DOHH2 (cell line): ENCODE results near the gene SMC1A.

Source experiments
- H3F3A ChIP-seq: fragments of 200-600 bp; sonication (generic), shearing (Covaris generic); 2 replicates; pipeline ENCODE4 v1.6.0; 2016; ENCODE audit warnings: antibody characterized with exemption, mild to moderate bottlenecking; ENCODE audit not compliant: control insufficient read depth, insufficient read depth
- H3K27ac ChIP-seq: fragments of 200-600 bp; sonication (generic); 2 replicates; pipeline ENCODE4 v1.5.1; 2014; ENCODE audit warnings: low read depth, mild to moderate bottlenecking, low read length, moderate library complexity
- H3K27me3 ChIP-seq: fragments of 200-600 bp; sonication (generic); 2 replicates; pipeline ENCODE4 v1.6.1; 2014; ENCODE audit warnings: mild to moderate bottlenecking, low read length, mixed read lengths; ENCODE audit not compliant: control insufficient read depth
- H3K36me3 ChIP-seq: fragments of 200-600 bp; sonication (generic); 2 replicates; pipeline ENCODE4 v1.6.1; 2014; ENCODE audit warnings: mild to moderate bottlenecking, low read length, moderate library complexity, mixed read lengths; ENCODE audit not compliant: control insufficient read depth
- H3K4me1 ChIP-seq: fragments of 200-600 bp; sonication (generic); 2 replicates; pipeline ENCODE4 v1.6.1; 2014; ENCODE audit warnings: mild to moderate bottlenecking, low read length, mixed read lengths; ENCODE audit not compliant: control insufficient read depth
- H3K4me2 ChIP-seq: fragments of 200-600 bp; sonication (generic); 2 replicates; pipeline ENCODE4 v1.6.0; 2014; ENCODE audit warnings: mild to moderate bottlenecking, low read length, moderate library complexity
- H3K4me3 ChIP-seq: fragments of 200-600 bp; sonication (generic); 2 replicates; pipeline ENCODE4 v1.5.1; 2014; ENCODE audit warnings: mild to moderate bottlenecking, low read length, mixed read lengths
- H3K79me2 ChIP-seq: fragments of 200-600 bp; sonication (generic); 2 replicates; pipeline ENCODE4 v1.6.1; 2014; ENCODE audit warnings: mild to moderate bottlenecking, low read length, mixed read lengths; ENCODE audit not compliant: control insufficient read depth
- H3K9me2 ChIP-seq: fragments of 200-600 bp; sonication (generic); replicated peaks from 2 replicates; pipeline ENCODE4 v1.6.1; 2014; ENCODE audit warnings: mild to moderate bottlenecking, low read length, mixed read lengths; ENCODE audit not compliant: control insufficient read depth
- H3K9me3 ChIP-seq: fragments of 200-600 bp; sonication (generic); 2 replicates; pipeline ENCODE4 v1.6.1; 2014; ENCODE audit warnings: antibody characterized with exemption, low read length, mixed read lengths; ENCODE audit not compliant: control insufficient read depth, insufficient read depth
- H4K20me1 ChIP-seq: fragments of 200-600 bp; sonication (generic); 2 replicates; pipeline ENCODE4 v1.6.0; 2014; ENCODE audit warnings: low read depth, mild to moderate bottlenecking, antibody characterized with exemption, low read length, moderate library complexity; ENCODE audit not compliant: control insufficient read depth, insufficient read depth
- CTCF ChIP-seq: fragments of 200-600 bp; sonication (generic); IDR thresholded peaks from one replicate; pipeline ENCODE4 v1.5.1; 2014; ENCODE audit warnings: antibody characterized with exemption, mild to moderate bottlenecking, low read depth, low read length; ENCODE audit not compliant: poor library complexity, severe bottlenecking
- EZH2phosphoT487 ChIP-seq: fragments of 200-600 bp; sonication (generic); IDR thresholded peaks from 2 replicates; pipeline ENCODE4 v1.6.1; 2017; ENCODE audit warnings: borderline replicate concordance, mild to moderate bottlenecking, antibody characterized with exemption, low read length, moderate library complexity, mixed read lengths

SMC1A gene

DNA sequence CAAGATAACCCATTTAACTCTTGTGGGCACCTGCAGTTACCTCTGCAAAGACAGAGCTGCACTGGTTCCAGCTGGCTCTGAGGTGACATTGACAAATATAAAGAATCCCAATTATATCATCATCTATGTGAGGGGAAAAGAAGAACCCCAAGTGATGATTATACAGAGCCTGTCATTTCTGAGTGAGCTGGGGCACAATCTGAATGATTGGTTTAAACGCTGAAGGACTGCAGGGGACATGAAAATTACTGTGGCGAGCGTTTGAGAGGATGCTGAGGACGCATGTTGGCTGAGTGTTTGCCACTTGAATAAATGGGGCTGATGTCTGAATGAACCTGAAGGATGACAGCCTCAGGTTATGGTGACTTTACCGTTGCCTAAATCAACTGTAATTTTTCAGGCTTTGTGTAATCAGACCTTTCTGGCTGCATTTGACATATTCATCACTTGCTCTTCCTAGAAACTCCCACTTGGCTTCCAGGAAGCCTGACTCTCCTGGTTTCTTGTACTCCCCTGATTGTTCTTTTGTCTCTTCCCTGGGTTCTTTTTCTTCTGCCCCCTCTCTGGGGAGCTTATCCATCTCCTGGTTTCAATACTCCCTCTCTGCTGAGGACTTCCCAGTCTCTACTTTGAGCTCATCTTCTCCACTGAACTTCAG, 15.8 kb upstream of the SMC1A start:
- Histone ChIP-seq H3K27ac (no peak overlapping the region), H3K36me3 (no peaks in the 10 kb centered on the region), H3K9me3 (no peaks in the 10 kb centered on the region), H3K9me2 (no peaks in the 10 kb centered on the region), H3F3A (no peaks in the 10 kb centered on the region), H3K4me1 (peaks cover 23% of the 10 kb centered on the region), H4K20me1 (no peaks in the 10 kb centered on the region), H3K4me3 (no peak overlapping the region), H3K4me2 (no peak overlapping the region), H3K79me2 (peaks cover 9% of the 10 kb centered on the region), H3K27me3 (no peaks in the 10 kb centered on the region)
- TF ChIP-seq EZH2phosphoT487: no peak
- no peak for TF ChIP-seq CTCF

- no peaks in the 10 kb centered on the region for H3K27me3 ChIP-seq
- H3F3A ChIP-seq: no peaks in the 10 kb centered on the region
- peaks cover 11% of the 10 kb centered on the region for H3K79me2 ChIP-seq
- no peak overlapping the region for H3K4me2 ChIP-seq
- H3K4me3 ChIP-seq: no peak overlapping the region
- no peak for TF ChIP-seq EZH2phosphoT487
- no peak for TF ChIP-seq CTCF
- H4K20me1 ChIP-seq: no peaks in the 10 kb centered on the region
- no peak overlapping the region for H3K27ac ChIP-seq
- no peaks in the 10 kb centered on the region for H3K9me2 ChIP-seq
- H3K36me3 ChIP-seq: peaks cover under 1% of the 10 kb centered on the region; the same call in 1 of the 2 replicates
- peaks cover 22% of the 10 kb centered on the region for H3K4me1 ChIP-seq
- no peaks in the 10 kb centered on the region for H3K9me3 ChIP-seq
Observed at GRCh38 chrX:53437206-53437605, 14.8 kb upstream of the SMC1A start.

- peaks cover 10% of the 10 kb centered on the region for H3K36me3 ChIP-seq
- no peak overlapping the region for H3K4me3 ChIP-seq
- no peak overlapping the region for H3K27ac ChIP-seq
- H3K27me3 ChIP-seq: no peaks in the 10 kb centered on the region
- TF ChIP-seq EZH2phosphoT487: no peak
- peak; percentile 68 for TF ChIP-seq CTCF
- no peaks in the 10 kb centered on the region for H3K9me2 ChIP-seq
- no peaks in the 10 kb centered on the region for H3K9me3 ChIP-seq
- no peaks in the 10 kb centered on the region for H4K20me1 ChIP-seq
- H3K79me2 ChIP-seq: peaks cover 11% of the 10 kb centered on the region
- H3K4me1 ChIP-seq: peaks cover 15% of the 10 kb centered on the region
- no peak overlapping the region for H3K4me2 ChIP-seq
- no peaks in the 10 kb centered on the region for H3F3A ChIP-seq
Observed at GRCh38 chrX:53435997-53436396, 13.5 kb upstream of the SMC1A start.
